T-helper 22 cell (primary cell): ENCODE data around the gene CYS1.
"Not testable (repeated sequence)": the region's sequence is repeated elsewhere in the genome, so short reads cannot be mapped to it uniquely, and the experiment has no call there.

Experiments used
- DNase-seq: peaks from one replicate; pipeline ENCODE4 v3.0.0-alpha.2; 2020; ENCODE audit warnings: low read depth

Gene CYS1

DNA sequence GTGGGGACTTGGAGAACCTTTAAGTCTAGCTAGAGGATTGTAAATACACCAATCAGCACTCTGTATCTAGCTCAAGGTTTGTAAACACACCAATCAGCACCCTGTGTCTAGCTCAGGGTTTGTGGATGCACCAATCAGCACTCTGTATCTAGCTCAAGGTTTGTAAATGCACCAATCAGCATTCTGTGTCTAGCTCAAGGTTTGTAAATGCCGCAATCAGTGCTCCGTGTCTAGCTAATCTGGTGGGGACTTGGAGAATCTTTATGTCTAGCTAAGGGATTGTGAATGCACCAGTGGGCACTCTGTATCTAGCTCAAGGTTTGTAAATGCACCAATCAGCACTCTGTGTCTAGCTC lies 11.7 kb upstream of the CYS1 start:
- DNase-seq, result not testable (repeated sequence)

GRCh38 chr2:10091182-10091888 lies 11.1 kb upstream of the CYS1 start:
- no peak for DNase-seq

- DNase-seq, result no peak
Observed at GRCh38 chr2:10089565-10090190, 9.5 kb upstream of the CYS1 start.

DNA sequence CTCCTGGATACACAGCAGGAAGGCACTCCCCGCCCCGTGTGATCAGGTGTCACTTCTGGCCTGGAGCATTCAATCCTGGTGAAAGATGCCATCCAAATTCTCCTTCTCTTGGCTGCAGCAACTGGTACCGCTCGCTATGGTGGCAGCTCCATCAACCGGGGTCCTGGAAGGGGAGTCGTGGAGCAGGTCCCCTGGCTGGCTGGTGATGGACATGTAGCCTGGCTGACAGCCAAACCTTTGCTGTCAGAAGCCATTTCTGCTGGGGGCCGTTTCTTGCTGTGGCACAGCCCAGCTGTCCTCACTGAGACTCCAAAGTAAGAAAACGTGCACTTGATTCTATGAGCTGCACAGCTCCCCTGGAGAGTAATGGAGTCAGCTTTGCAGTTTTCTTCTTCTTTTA lies 7.1 kb upstream of the CYS1 start:
- no peak for DNase-seq

- no peak for DNase-seq
Observed at GRCh38 chr2:10086950-10087349, 6.7 kb upstream of the CYS1 start.

DNA sequence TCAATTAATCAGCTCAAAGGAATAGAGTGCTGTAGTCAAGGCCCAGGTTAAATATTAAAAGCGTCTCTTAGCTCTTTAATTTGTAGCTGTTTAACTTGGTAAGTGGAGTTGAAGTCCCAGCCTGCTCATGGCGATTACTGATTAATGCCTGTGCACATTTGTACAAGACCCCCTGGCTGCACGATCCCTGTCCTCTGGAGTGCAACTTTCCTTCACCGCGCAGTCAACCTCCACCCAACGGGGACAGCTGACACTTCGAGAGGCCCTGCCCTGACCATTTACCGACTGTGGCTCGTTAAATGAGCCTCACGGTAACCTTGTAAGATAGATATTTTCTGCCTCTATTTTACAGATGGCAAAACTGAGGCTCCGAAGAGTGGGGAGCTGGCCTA lies 5.5 kb upstream of the CYS1 start:
- DNase-seq, result no peak

DNA sequence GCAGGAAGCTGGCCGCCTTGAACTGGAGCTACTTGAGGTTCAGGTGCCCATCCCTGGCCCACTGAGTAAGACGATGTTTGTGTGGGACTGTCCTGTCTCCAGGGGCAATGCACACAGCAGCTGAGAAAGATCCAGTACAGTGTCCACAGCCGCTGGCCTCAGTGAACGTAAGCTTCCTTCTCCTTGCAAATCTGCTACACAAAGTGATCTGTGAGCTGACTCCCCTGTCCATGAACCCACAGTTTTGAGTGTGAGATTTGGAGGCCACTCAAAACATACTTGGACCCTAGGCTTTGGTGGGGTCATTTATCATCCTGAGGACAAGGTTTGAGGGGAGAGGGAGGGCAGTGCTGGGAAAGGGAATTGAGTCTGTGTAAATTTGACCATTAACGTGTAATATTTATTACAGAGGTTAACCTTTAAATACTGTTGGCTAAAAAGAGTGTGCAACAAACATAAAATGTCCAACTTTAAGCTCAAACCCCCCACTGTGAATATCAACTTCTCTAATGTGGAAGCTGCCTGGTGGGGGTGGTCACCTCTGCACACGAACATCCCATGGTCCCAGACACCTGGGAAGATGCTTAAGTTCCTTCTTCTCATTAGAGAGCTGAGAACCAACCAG lies 4.9 kb upstream of the CYS1 start:
- DNase-seq, result no peak

DNA sequence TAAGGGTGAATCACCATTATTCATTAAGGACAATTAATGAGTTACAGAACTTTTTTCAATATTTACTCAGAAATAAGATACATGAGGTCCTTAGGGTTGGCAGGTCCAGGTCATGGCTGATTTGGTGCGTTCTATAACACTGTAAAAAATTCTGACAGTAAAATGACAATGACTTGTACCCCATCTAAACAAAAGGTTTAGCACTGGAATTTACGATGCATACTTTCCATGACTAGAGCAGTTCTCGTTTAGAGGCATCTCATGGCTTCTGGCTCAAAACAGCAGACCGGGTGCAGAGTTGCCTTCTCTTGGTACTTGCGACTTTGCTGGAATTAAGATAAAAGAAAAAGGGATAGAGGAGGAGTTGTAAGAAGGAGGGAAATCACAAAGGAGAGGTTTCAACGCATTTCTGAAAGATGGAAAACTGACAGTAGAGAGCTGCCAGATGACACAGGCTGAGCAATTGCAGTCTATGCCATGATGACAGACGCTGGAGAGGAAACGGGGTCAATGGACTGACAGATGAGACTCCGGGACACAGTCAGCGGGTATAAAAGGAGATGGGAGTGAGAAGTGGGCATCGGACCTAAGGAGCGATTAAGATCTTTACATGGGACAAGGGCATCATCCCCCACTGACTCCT lies 4.1 kb upstream of the CYS1 start:
- DNase-seq, result no peak

GRCh38 chr2:10083692-10084211 lies 3.5 kb upstream of the CYS1 start:
- DNase-seq, result no peak

DNA sequence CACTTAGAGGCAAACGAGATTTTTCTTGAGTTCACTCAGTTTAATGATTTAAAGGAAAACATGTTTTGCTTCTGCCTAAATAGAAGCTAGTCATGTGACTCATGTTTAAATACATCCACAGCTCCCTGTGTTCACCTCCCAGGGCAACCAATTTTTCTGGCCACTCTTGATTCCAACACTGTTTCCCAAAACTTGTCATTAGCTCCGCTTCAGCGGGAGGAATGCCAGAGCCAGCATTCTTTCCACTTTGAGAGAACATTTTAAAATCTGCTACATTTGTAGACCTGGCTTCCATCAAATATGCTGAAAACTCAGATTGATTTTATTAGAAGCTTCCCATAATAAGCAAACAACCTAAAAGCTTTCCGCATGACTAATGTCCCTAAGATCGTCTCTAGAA lies 2.8 kb upstream of the CYS1 start:
- DNase-seq, result no peak

DNA sequence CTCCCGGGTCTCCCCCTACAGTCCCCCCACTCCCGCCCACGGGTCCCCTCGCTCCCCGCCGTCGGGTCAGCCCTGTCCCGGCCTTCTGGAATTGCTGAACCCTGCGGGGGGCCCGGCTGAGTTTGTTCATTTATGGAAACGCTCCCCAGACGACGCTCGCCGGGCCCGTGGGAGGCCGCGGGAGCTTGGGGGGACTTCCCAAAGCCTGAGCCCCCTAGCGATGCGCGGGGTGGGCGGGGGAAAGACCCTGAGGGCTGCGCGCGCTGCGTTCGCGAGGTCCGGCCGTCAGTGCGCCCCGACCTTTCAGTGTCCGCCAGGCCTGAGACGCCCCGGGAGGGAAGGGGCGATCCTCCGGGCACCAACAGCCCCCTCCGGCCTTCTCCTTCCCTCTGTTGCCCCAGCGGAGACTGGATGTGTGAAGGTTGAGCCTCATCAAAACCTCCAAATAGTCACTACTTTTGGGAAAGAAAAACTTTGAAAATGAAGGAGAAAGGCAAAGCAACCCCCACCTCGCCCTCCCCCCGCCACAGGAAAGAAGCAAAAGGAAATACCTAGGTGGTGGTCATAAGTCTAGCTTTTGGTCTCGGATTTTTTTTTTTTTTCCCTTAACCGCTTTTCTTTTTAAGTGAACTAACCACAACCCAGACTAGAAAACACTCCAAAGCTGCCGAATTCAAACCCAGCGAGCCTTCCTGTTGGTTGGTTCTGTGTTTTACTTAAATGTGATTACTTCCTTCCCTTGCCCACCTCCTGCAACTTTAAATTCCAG lies 509 bp upstream of the CYS1 start:
- no peak for DNase-seq

GRCh38 chr2:10079266-10079869 lies 843 bp downstream of the CYS1 start:
- DNase-seq, result no peak

GRCh38 chr2:10078704-10079265 lies 1.4 kb downstream of the CYS1 start:
- no peak for DNase-seq

DNA sequence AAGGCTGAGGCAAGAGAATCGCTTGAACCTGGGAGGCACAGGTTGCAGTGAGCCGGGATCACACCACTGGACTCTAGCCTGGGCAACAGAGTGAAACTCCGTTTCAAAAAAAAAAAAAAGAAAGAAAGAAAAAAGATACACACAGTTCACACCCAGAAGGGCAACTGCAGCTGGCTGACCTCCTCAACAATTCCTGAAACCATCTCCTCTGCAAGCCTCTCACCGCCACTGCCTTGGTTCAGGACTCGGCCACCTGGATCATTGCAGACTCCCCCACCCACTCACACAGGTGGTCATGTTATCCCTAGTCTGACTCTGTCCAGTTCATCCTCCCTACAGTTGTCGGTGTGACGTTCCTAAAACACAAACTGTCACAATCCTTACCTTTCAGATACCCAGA lies 2.2 kb downstream of the CYS1 start:
- DNase-seq, result no peak

DNA sequence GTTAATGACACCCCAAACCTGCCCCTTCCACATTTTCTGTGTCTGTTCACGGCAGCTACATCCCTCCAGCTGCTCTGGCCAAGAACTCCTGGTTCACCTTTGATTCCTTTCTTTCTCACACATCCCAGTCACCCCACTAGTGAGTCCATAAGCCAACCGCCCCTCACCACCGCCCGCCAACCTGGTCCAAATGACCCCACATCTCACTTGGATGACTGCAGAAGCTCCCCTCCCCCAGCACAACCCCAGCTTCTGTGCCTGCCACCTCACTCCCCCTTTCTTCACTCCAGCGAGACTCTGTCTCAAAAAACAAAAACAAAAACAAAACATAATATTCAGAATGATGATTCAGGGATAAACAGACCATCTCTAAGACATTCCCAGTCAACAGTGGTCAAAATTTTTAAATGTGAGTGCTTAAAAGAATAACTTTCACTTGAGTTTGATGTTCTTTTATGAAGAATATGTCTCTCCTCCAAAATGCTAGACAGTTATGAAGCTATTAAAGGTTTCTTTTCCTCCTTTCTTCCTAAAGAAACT lies 3.2 kb downstream of the CYS1 start:
- DNase-seq, result no peak

GRCh38 chr2:10076511-10076910 lies 3.7 kb downstream of the CYS1 start:
- DNase-seq, result no peak

- no peak for DNase-seq
Observed at GRCh38 chr2:10075571-10076209, 4.5 kb downstream of the CYS1 start.

- DNase-seq, result no peak
Observed at GRCh38 chr2:10075101-10075500, 5.1 kb downstream of the CYS1 start.

GRCh38 chr2:10073706-10074105 lies 6.5 kb downstream of the CYS1 start:
- no peak for DNase-seq

GRCh38 chr2:10072656-10073480 lies 7.3 kb downstream of the CYS1 start:
- DNase-seq, result peak; percentile 54
